H9 (cell line): ENCODE data around the gene BAIAP2L1. TPM values are rescaled to one million over a fixed set of nuclear protein-coding genes. Genes with fewer than 3 reads are reported as not detected.

Source experiments
- DNase-seq: peaks from one replicate; pipeline ENCODE4 v3.0.0-alpha.2; 2017
- H2AFZ ChIP-seq: one replicate; pipeline ENCODE4 v1.6.1; 2013; ENCODE audit warnings: mild to moderate bottlenecking, low read length, control low read depth, moderate library complexity
- H2AK5ac ChIP-seq: 2 replicates; pipeline ENCODE4 v1.6.1; 2013; ENCODE audit warnings: low read length, control low read depth, mixed read lengths; ENCODE audit not compliant: insufficient read length
- H2BK120ac ChIP-seq: one replicate; pipeline ENCODE4 v1.6.1; 2013; ENCODE audit warnings: low read depth, mild to moderate bottlenecking, low read length, control low read depth, inconsistent platforms; ENCODE audit not compliant: poor library complexity, severe bottlenecking
- H2BK12ac ChIP-seq: 2 replicates; pipeline ENCODE4 v1.6.1; 2013; ENCODE audit warnings: low read length, control low read depth, mixed read lengths, low read depth; ENCODE audit not compliant: insufficient read length
- H2BK15ac ChIP-seq: 2 replicates; pipeline ENCODE4 v1.6.1; 2013; ENCODE audit warnings: low read depth, low read length, control low read depth
- H2BK20ac ChIP-seq: one replicate; pipeline ENCODE4 v1.6.1; 2013; ENCODE audit warnings: low read depth, mild to moderate bottlenecking, low read length, control low read depth, inconsistent platforms; ENCODE audit not compliant: poor library complexity, severe bottlenecking
- H2BK5ac ChIP-seq: 2 replicates; pipeline ENCODE4 v1.6.1; 2013; ENCODE audit warnings: low read length, control low read depth, mixed read lengths; ENCODE audit not compliant: insufficient read length
- H3K14ac ChIP-seq: 2 replicates; pipeline ENCODE4 v1.6.1; 2013; ENCODE audit warnings: low read length, control low read depth; ENCODE audit not compliant: insufficient read depth
- H3K18ac ChIP-seq: 2 replicates; pipeline ENCODE4 v1.6.1; 2013; ENCODE audit warnings: low read depth, mild to moderate bottlenecking, mixed read lengths, low read length, control low read depth; ENCODE audit not compliant: insufficient read length
- H3K23ac ChIP-seq: 2 replicates; pipeline ENCODE4 v1.6.1; 2013; ENCODE audit warnings: low read length, control low read depth, mixed read lengths, low read depth; ENCODE audit not compliant: insufficient read length
- H3K23me2 ChIP-seq: 2 replicates; pipeline ENCODE4 v1.6.1; 2013; ENCODE audit warnings: low read depth, mild to moderate bottlenecking, mixed read lengths, low read length, control low read depth; ENCODE audit not compliant: insufficient read length, poor library complexity, severe bottlenecking
- H3K27ac ChIP-seq: 2 replicates; pipeline ENCODE4 v1.5.1; 2013; ENCODE audit warnings: low read length, control low read depth, mixed read lengths, low read depth; ENCODE audit not compliant: insufficient read length
- H3K27me3 ChIP-seq: 2 replicates; pipeline ENCODE4 v1.6.1; 2013; ENCODE audit warnings: low read length, control low read depth, inconsistent platforms; ENCODE audit not compliant: insufficient read depth
- H3K4ac ChIP-seq: 2 replicates; pipeline ENCODE4 v1.6.1; 2013; ENCODE audit warnings: low read depth, mild to moderate bottlenecking, control low read depth, inconsistent platforms, low read length, moderate library complexity
- H3K4me1 ChIP-seq: 2 replicates; pipeline ENCODE4 v1.6.1; 2013; ENCODE audit warnings: low read length, control low read depth, inconsistent platforms; ENCODE audit not compliant: insufficient read depth
- H3K4me2 ChIP-seq: 2 replicates; pipeline ENCODE4 v1.6.1; 2013; ENCODE audit warnings: low read length, control low read depth, mixed read lengths; ENCODE audit not compliant: insufficient read length, insufficient read depth
- H3K56ac ChIP-seq: 2 replicates; pipeline ENCODE4 v1.6.1; 2013; ENCODE audit warnings: low read depth, mild to moderate bottlenecking, mixed read lengths, low read length, control low read depth; ENCODE audit not compliant: insufficient read length
- H3K79me1 ChIP-seq: 2 replicates; pipeline ENCODE4 v1.6.1; 2013; ENCODE audit warnings: low read depth, mild to moderate bottlenecking, moderate library complexity, low read length, control low read depth, inconsistent platforms; ENCODE audit not compliant: insufficient read depth, poor library complexity, severe bottlenecking
- H3K79me2 ChIP-seq: 2 replicates; pipeline ENCODE4 v1.6.1; 2013; ENCODE audit warnings: low read length, control low read depth, inconsistent platforms; ENCODE audit not compliant: insufficient read depth
- H3K9ac ChIP-seq: 2 replicates; pipeline ENCODE4 v1.6.1; 2013; ENCODE audit warnings: low read length, control low read depth, mixed read lengths; ENCODE audit not compliant: insufficient read length; ENCODE audit errors: extremely low read depth
- H3K9me3 ChIP-seq: one replicate; pipeline ENCODE4 v1.6.1; 2013; ENCODE audit warnings: low read depth, low read length, inconsistent platforms; ENCODE audit not compliant: control insufficient read depth
- H3T11ph ChIP-seq: one replicate; pipeline ENCODE4 v1.6.1; 2013; ENCODE audit warnings: mild to moderate bottlenecking, low read length, control low read depth, inconsistent platforms
- H4K20me1 ChIP-seq: one replicate; pipeline ENCODE4 v1.6.1; 2013; ENCODE audit not compliant: control insufficient read depth, insufficient read length, insufficient read depth
- H4K5ac ChIP-seq: 2 replicates; pipeline ENCODE4 v1.6.1; 2013; ENCODE audit warnings: low read depth, mild to moderate bottlenecking, mixed read lengths, low read length, control low read depth; ENCODE audit not compliant: insufficient read length
- H4K8ac ChIP-seq: replicated peaks from 2 replicates; pipeline ENCODE4 v1.6.1; 2013; ENCODE audit warnings: low read length, control low read depth, mixed read lengths, low read depth; ENCODE audit not compliant: insufficient read length
- H4K91ac ChIP-seq: 2 replicates; pipeline ENCODE4 v1.6.1; 2013; ENCODE audit warnings: low read depth, mild to moderate bottlenecking, moderate library complexity, mixed read lengths, low read length, control low read depth; ENCODE audit not compliant: insufficient read length
- H3K27ac Mint-ChIP-seq, 3 experiments: 2 replicates in 2 of 3; 3 replicates in 1 of 3; pipeline ENCODE4 v1.8.0; 2020 to 2021; ENCODE audit warnings: mixed read lengths in 3 of 3, mild to moderate bottlenecking in 1 of 3, moderate library complexity in 1 of 3
- H3K27me3 Mint-ChIP-seq: 2 replicates; pipeline ENCODE4 v1.8.0; 2021; ENCODE audit warnings: low read depth, mild to moderate bottlenecking, moderate library complexity, mixed read lengths
- H3K36me3 Mint-ChIP-seq, 3 experiments: 2 replicates in 2 of 3; 3 replicates in 1 of 3; pipeline ENCODE4 v1.8.0; 2020 to 2021; ENCODE audit warnings: low read depth in 3 of 3, mixed read lengths in 3 of 3; ENCODE audit not compliant: insufficient read depth in 1 of 3
- H3K4me1 Mint-ChIP-seq, 2 experiments: 2 replicates each; pipeline ENCODE4 v1.8.0; 2020; ENCODE audit warnings: mixed read lengths in 2 of 2
- H3K4me3 Mint-ChIP-seq, 2 experiments: 2 replicates in 1 of 2; 3 replicates in 1 of 2; pipeline ENCODE4 v1.8.0; 2020 to 2021; ENCODE audit warnings: mild to moderate bottlenecking in 2 of 2, mixed read lengths in 2 of 2, moderate library complexity in 1 of 2
- H3K9me3 Mint-ChIP-seq, 2 experiments: 2 replicates in 1 of 2; 3 replicates in 1 of 2; pipeline ENCODE4 v1.8.0; 2020; ENCODE audit warnings: mild to moderate bottlenecking in 2 of 2, mixed read lengths in 2 of 2, moderate library complexity in 1 of 2
- WGBS: extraction: QIAGEN DNeasy Blood & Tissue Kit; methylation state at CpG from one replicate; pipeline ENCODE4 v1.1.7; 2013; ENCODE audit warnings: missing lambda C conversion rate, low lambda C conversion rate, mixed read lengths; ENCODE audit not compliant: insufficient read length; ENCODE audit errors: extremely low coverage; 5-methylcytosine and 5-hydroxymethylcytosine counted together
- total RNA-seq: library from RNA; stranded (reverse); gene quantifications from 2 replicates; pipeline ENCODE4 v1.2.1, GENCODE V29; 2021
- TF ChIP-seq, protein P1 (sequence below): fragments of 200-600 bp; sonication (generic); conservative IDR thresholded peaks from 3 replicates; pipeline ENCODE4 v1.8.0; 2021; ENCODE audit warnings: antibody characterized with exemption, mild to moderate bottlenecking

BAIAP2L1 gene
- total RNA-seq, 1 experiment from 2014 or later = 25.9 TPM

DNA sequence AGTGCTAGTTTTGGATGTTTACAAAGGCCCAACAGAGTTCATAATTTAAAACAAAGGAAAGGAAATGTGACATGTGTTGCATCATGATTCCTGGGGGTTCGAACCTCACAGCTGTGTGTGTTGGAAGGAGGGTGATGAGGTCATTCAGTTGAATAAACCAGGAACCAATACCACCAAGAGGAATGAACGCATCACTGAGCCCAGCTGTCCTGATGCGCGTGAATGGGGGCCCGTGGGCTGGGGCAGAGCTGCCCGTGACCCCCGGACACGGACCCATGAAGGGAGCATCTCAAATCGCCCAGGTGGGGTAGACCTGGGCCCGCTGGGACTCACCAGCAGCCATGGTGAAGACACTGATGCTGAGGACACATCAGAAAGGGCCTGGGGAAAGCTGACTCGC lies 86.4 kb downstream of the BAIAP2L1 start:
- no peak overlapping the region for H3T11ph ChIP-seq
- H3K27ac ChIP-seq = no peak overlapping the region
- no peak overlapping the region for H3K14ac ChIP-seq
- H3K27me3 Mint-ChIP-seq = no peaks in the 10 kb centered on the region
- H2AK5ac ChIP-seq = no peak overlapping the region
- WGBS = no CpG with 5 or more reads among the region's 11 CpGs
- no peak overlapping the region for H3K56ac ChIP-seq
- H4K8ac ChIP-seq = no peak overlapping the region
- H2BK20ac ChIP-seq = no peak overlapping the region
- no peak overlapping the region for H3K9ac ChIP-seq
- H3K27ac Mint-ChIP-seq = peak overlapping the region in 1 of 3 experiments; percentile 74; a peak in 1 of 7 replicates
- H4K91ac ChIP-seq = no peak overlapping the region
- no peaks in the 10 kb centered on the region for H3K79me2 ChIP-seq
- H2BK15ac ChIP-seq = no peak overlapping the region
- H2BK12ac ChIP-seq = no peak overlapping the region
- H3K4me1 Mint-ChIP-seq = no peaks in the 10 kb centered on the region
- no peaks in the 10 kb centered on the region for H3K23me2 ChIP-seq
- no peak overlapping the region for H3K4me3 Mint-ChIP-seq
- H4K20me1 ChIP-seq = no peaks in the 10 kb centered on the region
- no peak overlapping the region for H2BK5ac ChIP-seq
- H3K18ac ChIP-seq = no peak overlapping the region
- H3K4me2 ChIP-seq = no peak overlapping the region
- no peak overlapping the region for H2AFZ ChIP-seq
- DNase-seq = no peak
- H2BK120ac ChIP-seq = no peak overlapping the region
- no peak overlapping the region for H3K23ac ChIP-seq
- H3K27me3 ChIP-seq = no peaks in the 10 kb centered on the region
- peaks cover 36 to 71% (median 69%) of the 10 kb centered on the region in 3 experiments for H3K36me3 Mint-ChIP-seq
- peaks cover 20% of the 10 kb centered on the region in 2 experiments for H3K9me3 Mint-ChIP-seq
- no peaks in the 10 kb centered on the region for H3K79me1 ChIP-seq
- TF ChIP-seq, protein P1, sequence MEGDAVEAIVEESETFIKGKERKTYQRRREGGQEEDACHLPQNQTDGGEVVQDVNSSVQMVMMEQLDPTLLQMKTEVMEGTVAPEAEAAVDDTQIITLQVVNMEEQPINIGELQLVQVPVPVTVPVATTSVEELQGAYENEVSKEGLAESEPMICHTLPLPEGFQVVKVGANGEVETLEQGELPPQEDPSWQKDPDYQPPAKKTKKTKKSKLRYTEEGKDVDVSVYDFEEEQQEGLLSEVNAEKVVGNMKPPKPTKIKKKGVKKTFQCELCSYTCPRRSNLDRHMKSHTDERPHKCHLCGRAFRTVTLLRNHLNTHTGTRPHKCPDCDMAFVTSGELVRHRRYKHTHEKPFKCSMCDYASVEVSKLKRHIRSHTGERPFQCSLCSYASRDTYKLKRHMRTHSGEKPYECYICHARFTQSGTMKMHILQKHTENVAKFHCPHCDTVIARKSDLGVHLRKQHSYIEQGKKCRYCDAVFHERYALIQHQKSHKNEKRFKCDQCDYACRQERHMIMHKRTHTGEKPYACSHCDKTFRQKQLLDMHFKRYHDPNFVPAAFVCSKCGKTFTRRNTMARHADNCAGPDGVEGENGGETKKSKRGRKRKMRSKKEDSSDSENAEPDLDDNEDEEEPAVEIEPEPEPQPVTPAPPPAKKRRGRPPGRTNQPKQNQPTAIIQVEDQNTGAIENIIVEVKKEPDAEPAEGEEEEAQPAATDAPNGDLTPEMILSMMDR = no peak
- no peak overlapping the region for H4K5ac ChIP-seq
- H3K4ac ChIP-seq = no peak overlapping the region
- H3K9me3 ChIP-seq = no peaks in the 10 kb centered on the region
- no peaks in the 10 kb centered on the region for H3K4me1 ChIP-seq
